Transverse colon (tissue), 4 donors: ENCODE data around the gene LUC7L2. TPM values are rescaled to one million over a fixed set of nuclear protein-coding genes. Genes with fewer than 3 reads are reported as not detected.
A peak's percentile ranks its signal among the peaks of the same experiment; 100 is the strongest.

Experiments used
- DNase-seq: peaks from one replicate; pipeline ENCODE4 v3.0.0-alpha.2; 2019
- H3K27ac ChIP-seq, 4 donors: fragments of 200-600 bp; sonication (generic); 2 replicates each; pipeline ENCODE4 v1.5.1; 2016 to 2018; ENCODE audit warnings: inconsistent platforms in 4 of 4
- H3K27me3 ChIP-seq: fragments of 200-600 bp; sonication (generic); 2 replicates; pipeline ENCODE4 v1.5.1; 2017; ENCODE audit warnings: inconsistent platforms
- H3K36me3 ChIP-seq, 4 donors: fragments of 200-600 bp; sonication (generic); 2 replicates each; pipeline ENCODE4 v1.5.1; 2017 to 2019; ENCODE audit warnings: inconsistent platforms in 4 of 4
- H3K4me1 ChIP-seq, 4 donors: fragments of 200-600 bp; sonication (generic); 2 replicates each; pipeline ENCODE4 v1.5.1; 2017 to 2020; ENCODE audit warnings: inconsistent platforms in 4 of 4
- H3K4me3 ChIP-seq, 4 donors: fragments of 200-600 bp; sonication (generic); 1 replicate in 1 of 4; 2 replicates in 3 of 4; pipeline versions ENCODE4 v1.5.1 to v1.6.1; 2017 to 2019; ENCODE audit warnings: inconsistent platforms in 4 of 4
- H3K9me3 ChIP-seq, 2 donors: fragments of 200-600 bp; sonication (generic); 2 replicates each; pipeline ENCODE4 v1.5.1; 2017 to 2019; ENCODE audit warnings: inconsistent platforms in 2 of 2
- CTCF ChIP-seq, 5 experiments: fragments of 200-600 bp in 3 of 5; fragments of 450-650 bp in 2 of 5; sonication (generic) in 3 of 5; IDR thresholded peaks; 1 replicate in 2 of 5; 2 replicates in 3 of 5; pipeline ENCODE4 v1.5.1; 2016 to 2017; ENCODE audit warnings: antibody characterized with exemption in 5 of 5, inconsistent platforms in 3 of 5, mild to moderate bottlenecking in 2 of 5, moderate library complexity in 1 of 5
- EP300 ChIP-seq: sonication (generic); formaldehyde crosslinking; IDR thresholded peaks from one replicate; pipeline ENCODE4 v1.6.1; 2017; ENCODE audit warnings: antibody characterized with exemption, low read depth
- POLR2A ChIP-seq: fragments of 450-650 bp; IDR thresholded peaks from one replicate; pipeline ENCODE4 v1.6.1; 2016; ENCODE audit warnings: antibody characterized with exemption, mild to moderate bottlenecking, moderate library complexity
- POLR2AphosphoS5 ChIP-seq, 3 donors: sonication (generic); formaldehyde crosslinking; IDR thresholded peaks; one replicate each; pipeline ENCODE4 v1.6.1; 2016; ENCODE audit warnings: antibody characterized with exemption in 3 of 3
- WGBS, 2 donors: methylation state at CpG; one replicate each; pipeline ENCODE4 v1.1.5; 2018; ENCODE audit warnings: low coverage in 1 of 2; 5-methylcytosine and 5-hydroxymethylcytosine counted together
- in situ Hi-C, 4 donors: fragments of 200-750 bp; cut with MboI; loops; one replicate each; pipeline versions ENCODE4 v1.15.0 to v1.15.1; 2017; ENCODE audit warnings: low sequenced_read_pairs in 3 of 4, low pct_ligation_motif_present in 1 of 4, low pct_unique_long_range_greater_than_20kb in 1 of 4
- intact Hi-C: fragments of 100-400 bp; cut with DNase I; formaldehyde crosslinking; loops from one replicate; pipeline ENCODE4 v1.15.1; 2023; ENCODE audit warnings: low total_unique reads
- total RNA-seq, 4 donors: library from RNA; depleted of rRNA; stranded (reverse); fragments of >200 nt; gene quantifications; one replicate each; pipeline ENCODE4 v1.1.0, GENCODE V29; 2016

LUC7L2 gene
- total RNA-seq, 4 donors from 2014 or later: 57.3 to 111 (median 76.9) TPM

GRCh38 chr7:139334399-139335150 is 25.1 kb upstream of the LUC7L2 start:
- TF ChIP-seq POLR2AphosphoS5 (IDR thresholded peaks at IDR 0.05) (no peak), CTCF (IDR thresholded peaks at IDR 0.05) (no peak), POLR2A (no peak), EP300 (no peak)
- Histone ChIP-seq H3K27me3 (no peaks in the 10 kb centered on the region), H3K36me3 (no peaks in the 10 kb centered on the region), H3K4me3 (no peak overlapping the region), H3K9me3 (no peaks in the 10 kb centered on the region), H3K27ac (no peak overlapping the region), H3K4me1 (peaks cover 0 to 5% (median 0%) of the 10 kb centered on the region in 4 donors)
- 92 to 96% methylated on average over 3 to 4 of the region's 4 CpGs for WGBS, 2 donors
- intact Hi-C loops (no loop called here), in situ Hi-C loops (no loop called here)
- no peak for DNase-seq

GRCh38 chr7:139339025-139339424 is 20.7 kb upstream of the LUC7L2 start:
- intact Hi-C loops: no loop called here
- H3K27me3 ChIP-seq: no peaks in the 10 kb centered on the region
- H3K4me3 ChIP-seq: no peak overlapping the region
- no peak for DNase-seq
- no peaks in the 10 kb centered on the region for H3K36me3 ChIP-seq
- WGBS, 2 donors: 95 to 100% methylated on average over 1 to 2 of the region's 2 CpGs
- H3K9me3 ChIP-seq: no peaks in the 10 kb centered on the region
- H3K27ac ChIP-seq: no peak overlapping the region
- peaks cover 6 to 12% (median 6%) of the 10 kb centered on the region in 4 donors for H3K4me1 ChIP-seq
- TF ChIP-seq POLR2AphosphoS5 (IDR thresholded peaks at IDR 0.05) (no peak), CTCF (IDR thresholded peaks at IDR 0.05) (no peak), POLR2A (no peak), EP300 (no peak)
- in situ Hi-C loops: no loop called here

- no peak for DNase-seq
- in situ Hi-C loops: no loop called here
- H3K36me3 ChIP-seq: no peaks in the 10 kb centered on the region
- no peak for TF ChIP-seq POLR2AphosphoS5 (IDR thresholded peaks at IDR 0.05)
- no peak for TF ChIP-seq CTCF (IDR thresholded peaks at IDR 0.05)
- TF ChIP-seq POLR2A: no peak
- TF ChIP-seq EP300: no peak
- WGBS, 2 donors: 86% methylated on average over 11 to 13 of the region's 13 CpGs
- peaks cover 6 to 12% (median 6%) of the 10 kb centered on the region in 4 donors for H3K4me1 ChIP-seq
- H3K9me3 ChIP-seq: no peaks in the 10 kb centered on the region
- H3K27me3 ChIP-seq: no peaks in the 10 kb centered on the region
- intact Hi-C loops: no loop called here
- H3K27ac ChIP-seq: peak overlapping the region; percentile 98 to 100 (median 99)
- peak overlapping the region; percentile 1 to 90 (median 80) for H3K4me3 ChIP-seq
These were observed 20.0 kb upstream of the LUC7L2 start for GRCh38 chr7:139339698-139340036.

GRCh38 chr7:139340037-139340807 is 19.5 kb upstream of the LUC7L2 start:
- Histone ChIP-seq H3K36me3 (no peaks in the 10 kb centered on the region), H3K27ac (peak overlapping the region; percentile 98 to 100 (median 99)), H3K4me1 (peaks cover 6 to 12% (median 6%) of the 10 kb centered on the region in 4 donors), H3K9me3 (no peaks in the 10 kb centered on the region), H3K4me3 (peak overlapping the region; percentile 73 to 90 (median 80)), H3K27me3 (no peaks in the 10 kb centered on the region)
- 3% methylated on average over 66 of the region's 66 CpGs; no CpG with 5 or more reads in 1 of the 2 donors for WGBS, 2 donors
- intact Hi-C loops (no loop called here), in situ Hi-C loops (no loop called here)
- DNase-seq: peak; percentile 99
- TF ChIP-seq POLR2A (peak; percentile 24), CTCF (IDR thresholded peaks at IDR 0.05) (peak; percentile 60 to 88 (median 75)), EP300 (peak; percentile 54), POLR2AphosphoS5 (IDR thresholded peaks at IDR 0.05) (peak; percentile 75 to 81 (median 75))
